ENCODE data around the gene ZNF511. TPM values are rescaled to one million over a fixed set of nuclear protein-coding genes. Genes with fewer than 3 reads are reported as not detected.

ZNF511 gene
- total RNA-seq, 4 donors from 2014 or later, result 23.1 to 45.5 (median 30.0) TPM

DNA sequence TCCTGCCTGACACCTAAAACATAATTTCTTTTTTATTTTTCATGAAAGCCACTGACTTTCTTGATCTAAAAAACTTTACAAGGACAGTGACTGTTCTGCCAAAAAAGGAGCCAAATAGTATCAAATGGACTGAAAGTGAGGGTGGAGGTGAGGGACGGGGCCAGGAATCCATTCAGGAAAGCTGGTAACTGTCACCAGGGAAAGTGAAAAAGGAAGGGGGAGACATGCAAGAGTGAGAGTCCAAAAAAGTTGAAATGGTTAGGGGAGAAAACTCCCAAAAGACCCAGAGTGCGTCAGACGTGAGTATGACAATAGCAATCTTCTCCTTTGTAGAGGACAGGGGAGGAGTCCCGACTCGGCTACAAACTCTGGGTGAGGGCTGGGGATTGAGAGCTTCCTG lies 35.5 kb downstream of the ZNF511 start:
- H3K36me3 ChIP-seq, result no peaks in the 10 kb centered on the region
- no peaks in the 10 kb centered on the region for H3K27me3 ChIP-seq
- no peak for DNase-seq
- no peaks in the 10 kb centered on the region for H3K9me3 ChIP-seq
- no peak overlapping the region for H3K27ac ChIP-seq
- no peak for TF ChIP-seq POLR2A (IDR thresholded peaks at IDR 0.05)
- TF ChIP-seq, protein P1, sequence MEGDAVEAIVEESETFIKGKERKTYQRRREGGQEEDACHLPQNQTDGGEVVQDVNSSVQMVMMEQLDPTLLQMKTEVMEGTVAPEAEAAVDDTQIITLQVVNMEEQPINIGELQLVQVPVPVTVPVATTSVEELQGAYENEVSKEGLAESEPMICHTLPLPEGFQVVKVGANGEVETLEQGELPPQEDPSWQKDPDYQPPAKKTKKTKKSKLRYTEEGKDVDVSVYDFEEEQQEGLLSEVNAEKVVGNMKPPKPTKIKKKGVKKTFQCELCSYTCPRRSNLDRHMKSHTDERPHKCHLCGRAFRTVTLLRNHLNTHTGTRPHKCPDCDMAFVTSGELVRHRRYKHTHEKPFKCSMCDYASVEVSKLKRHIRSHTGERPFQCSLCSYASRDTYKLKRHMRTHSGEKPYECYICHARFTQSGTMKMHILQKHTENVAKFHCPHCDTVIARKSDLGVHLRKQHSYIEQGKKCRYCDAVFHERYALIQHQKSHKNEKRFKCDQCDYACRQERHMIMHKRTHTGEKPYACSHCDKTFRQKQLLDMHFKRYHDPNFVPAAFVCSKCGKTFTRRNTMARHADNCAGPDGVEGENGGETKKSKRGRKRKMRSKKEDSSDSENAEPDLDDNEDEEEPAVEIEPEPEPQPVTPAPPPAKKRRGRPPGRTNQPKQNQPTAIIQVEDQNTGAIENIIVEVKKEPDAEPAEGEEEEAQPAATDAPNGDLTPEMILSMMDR (IDR thresholded peaks at IDR 0.05), result no peak
- H3K4me3 ChIP-seq, result no peak overlapping the region
- intact Hi-C loops (cut with DNase I; ENCODE audit: low total_unique reads), result no loop called here
- H3K4me1 ChIP-seq, result no peaks in the 10 kb centered on the region

DNA sequence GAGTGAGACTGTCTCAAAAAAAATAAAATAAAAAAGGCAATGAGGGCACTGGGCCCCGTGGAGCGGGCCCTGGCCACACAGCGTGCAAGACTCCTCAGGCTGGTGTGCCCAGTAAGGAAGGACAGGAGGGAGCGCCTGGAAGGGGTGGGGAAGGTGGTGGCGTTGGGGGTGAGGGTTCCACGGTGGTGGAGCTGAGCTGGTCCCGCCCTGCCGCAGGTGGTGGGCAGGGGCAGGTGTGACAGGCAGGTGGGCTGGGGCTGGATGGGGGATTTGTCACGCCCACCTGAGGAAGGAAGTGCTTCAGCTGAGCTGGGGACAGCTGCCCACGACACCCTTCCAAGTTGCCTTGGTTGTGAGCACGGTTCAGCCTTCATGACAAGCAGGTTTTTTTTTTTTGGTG lies 37.7 kb downstream of the ZNF511 start:
- no peak overlapping the region for H3K4me3 ChIP-seq
- no peak overlapping the region for H3K27ac ChIP-seq
- H3K36me3 ChIP-seq, result no peaks in the 10 kb centered on the region
- intact Hi-C loops (cut with DNase I; ENCODE audit: low total_unique reads), result no loop called here
- H3K27me3 ChIP-seq, result no peaks in the 10 kb centered on the region
- H3K4me1 ChIP-seq, result no peaks in the 10 kb centered on the region
- DNase-seq, result no peak
- TF ChIP-seq POLR2A (IDR thresholded peaks at IDR 0.05), result no peak
- TF ChIP-seq, protein P1 (IDR thresholded peaks at IDR 0.05), result no peak
- no peaks in the 10 kb centered on the region for H3K9me3 ChIP-seq

DNA sequence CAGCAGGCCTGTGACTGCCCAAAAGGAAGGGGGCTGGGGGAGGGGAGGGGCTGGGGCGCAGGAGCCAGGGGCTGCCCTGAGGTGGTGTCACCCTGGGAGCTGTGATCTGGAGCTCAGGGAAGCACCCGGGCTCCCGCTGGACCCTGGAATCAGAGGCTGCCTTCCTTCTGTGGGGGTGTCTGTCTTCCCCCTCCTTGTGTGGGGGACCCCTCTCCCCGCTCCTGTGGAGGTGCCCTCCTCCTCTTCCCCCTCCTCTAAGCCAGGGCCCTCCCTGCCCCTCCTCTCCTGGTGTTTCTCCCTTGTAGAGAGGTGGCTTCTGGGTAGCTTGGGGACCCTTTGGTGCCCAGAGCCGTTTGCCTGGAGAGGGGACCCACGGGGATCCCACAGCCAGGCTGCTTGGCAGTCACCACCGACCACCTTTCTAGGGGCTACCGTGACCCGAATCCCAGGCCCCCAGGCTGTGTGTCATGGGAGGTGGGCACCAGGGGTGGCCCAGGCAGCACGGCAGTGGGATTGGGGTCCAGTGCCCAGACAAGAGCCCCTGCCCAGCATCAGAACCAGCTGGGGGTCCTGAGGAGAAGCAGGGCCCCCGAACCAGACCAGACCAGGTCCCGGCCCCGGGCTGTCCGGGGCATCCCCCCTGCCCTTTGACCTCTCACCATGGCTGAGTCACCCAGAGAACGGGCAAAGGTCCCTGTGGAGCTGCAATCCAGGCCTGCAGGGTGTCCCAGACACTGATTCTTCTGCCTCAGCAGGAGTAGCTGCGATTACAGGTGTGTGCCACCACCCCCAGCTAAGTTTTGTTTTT lies 39.2 kb downstream of the ZNF511 start:
- no peak overlapping the region for H3K27ac ChIP-seq
- H3K4me3 ChIP-seq, result no peak overlapping the region
- TF ChIP-seq, protein P1 (IDR thresholded peaks at IDR 0.05), result no peak
- no peak for TF ChIP-seq POLR2A (IDR thresholded peaks at IDR 0.05)
- DNase-seq, result no peak
- no peaks in the 10 kb centered on the region for H3K36me3 ChIP-seq
- H3K9me3 ChIP-seq, result no peaks in the 10 kb centered on the region
- no peaks in the 10 kb centered on the region for H3K4me1 ChIP-seq
- no peaks in the 10 kb centered on the region for H3K27me3 ChIP-seq
- intact Hi-C loops (cut with DNase I; ENCODE audit: low total_unique reads), result no loop called here

DNA sequence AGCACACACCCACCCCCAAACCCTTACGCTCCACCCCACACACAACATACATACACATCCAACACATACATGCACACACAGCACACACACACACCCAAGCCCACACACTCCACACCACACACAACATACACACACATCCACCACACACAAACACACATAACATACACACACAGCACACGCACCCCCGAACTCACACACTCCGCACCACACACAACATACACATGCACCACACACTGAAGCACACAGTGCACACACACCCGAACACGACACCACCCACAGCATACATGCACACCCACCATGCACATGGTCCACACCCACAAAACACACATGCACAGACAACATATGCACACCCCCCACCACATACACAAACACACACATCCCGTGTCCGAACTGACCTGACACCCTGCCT lies 40.5 kb downstream of the ZNF511 start:
- Histone ChIP-seq H3K4me3 (no peak overlapping the region), H3K4me1 (no peaks in the 10 kb centered on the region), H3K9me3 (no peaks in the 10 kb centered on the region), H3K27ac (no peak overlapping the region), H3K36me3 (no peaks in the 10 kb centered on the region), H3K27me3 (no peaks in the 10 kb centered on the region)
- intact Hi-C loops (cut with DNase I; ENCODE audit: low total_unique reads), result no loop called here
- no peak for DNase-seq
- TF ChIP-seq POLR2A (IDR thresholded peaks at IDR 0.05), result no peak
- TF ChIP-seq, protein P1 (IDR thresholded peaks at IDR 0.05), result no peak

DNA sequence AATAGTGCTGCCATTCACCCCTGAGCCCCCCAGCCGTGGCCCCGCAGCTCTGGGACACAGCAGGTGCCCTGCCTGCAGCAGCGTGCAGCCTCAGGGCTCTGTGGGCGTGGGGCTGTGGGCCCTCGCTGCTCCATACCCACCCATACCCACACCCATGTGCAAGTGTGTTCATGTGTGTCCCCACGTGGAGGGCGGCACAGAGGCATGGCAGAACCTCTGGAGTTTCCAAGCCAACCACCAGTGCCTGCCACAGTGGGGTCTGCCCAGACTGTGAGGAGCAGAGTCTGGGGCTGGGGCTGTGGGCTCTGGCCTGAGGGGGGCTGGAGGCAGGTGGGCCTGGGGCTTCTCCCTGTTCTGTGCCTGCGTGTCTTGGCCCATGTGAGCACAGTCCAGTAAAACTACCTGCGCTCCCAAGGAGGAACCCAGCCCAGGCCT lies 40.9 kb downstream of the ZNF511 start:
- no peaks in the 10 kb centered on the region for H3K9me3 ChIP-seq
- no peaks in the 10 kb centered on the region for H3K36me3 ChIP-seq
- TF ChIP-seq, protein P1 (IDR thresholded peaks at IDR 0.05), result no peak
- TF ChIP-seq POLR2A (IDR thresholded peaks at IDR 0.05), result no peak
- no peak overlapping the region for H3K27ac ChIP-seq
- intact Hi-C loops (cut with DNase I; ENCODE audit: low total_unique reads), result no loop called here
- DNase-seq, result no peak
- no peaks in the 10 kb centered on the region for H3K4me1 ChIP-seq
- no peaks in the 10 kb centered on the region for H3K27me3 ChIP-seq
- H3K4me3 ChIP-seq, result no peak overlapping the region

All from uterus (tissue), 4 donors.